PFSK-1 (cell line): ENCODE measurements around the gene IRX4.

ENCODE experiments used
- FOXP2 ChIP-seq: optimal IDR thresholded peaks from 2 replicates; pipeline ENCODE3; 2011; ENCODE audit warnings: borderline replicate concordance, control low read depth, inconsistent platforms; ENCODE audit not compliant: insufficient read depth; ENCODE audit errors: extremely low read length, extremely low read depth
- POLR2AphosphoS5 ChIP-seq: IDR thresholded peaks from 2 replicates; pipeline ENCODE4 v1.6.1; 2012; ENCODE audit warnings: low read depth, mild to moderate bottlenecking, control low read depth, low read length, moderate library complexity
- REST ChIP-seq, 2 experiments: IDR thresholded peaks; 2 replicates each; pipeline versions ENCODE4 v1.6.1 to v1.8.0; 2011 to 2012; ENCODE audit warnings: low read depth in 2 of 2, low read length in 2 of 2, control low read depth in 1 of 2, inconsistent platforms in 1 of 2, mild to moderate bottlenecking in 1 of 2, moderate library complexity in 1 of 2; ENCODE audit not compliant: insufficient read depth in 1 of 2
- SIN3A ChIP-seq: IDR thresholded peaks from 2 replicates; pipeline ENCODE4 v1.6.1; 2012; ENCODE audit warnings: mild to moderate bottlenecking, low read length, moderate library complexity, borderline replicate concordance; ENCODE audit not compliant: insufficient read depth
- TAF1 ChIP-seq: IDR thresholded peaks from 2 replicates; pipeline ENCODE4 v1.6.1; 2012; ENCODE audit warnings: low read length, control low read depth, borderline replicate concordance; ENCODE audit not compliant: insufficient read depth

IRX4 gene

GRCh38 chr5:1887588-1888360 is 5.0 kb upstream of the IRX4 start:
- TF ChIP-seq TAF1 (no peak), REST (IDR thresholded peaks at IDR 0.05; ENCODE audit: insufficient read depth in 1 of 2, low read depth in 2 of 2, low read length in 2 of 2) (no peak), SIN3A (no peak), POLR2AphosphoS5 (no peak), FOXP2 (no peak)

GRCh38 chr5:1886846-1887587 is 4.3 kb upstream of the IRX4 start:
- TF ChIP-seq POLR2AphosphoS5 (no peak), FOXP2 (no peak), TAF1 (no peak), SIN3A (no peak), REST (IDR thresholded peaks at IDR 0.05; ENCODE audit: insufficient read depth in 1 of 2, low read depth in 2 of 2, low read length in 2 of 2) (no peak)

DNA sequence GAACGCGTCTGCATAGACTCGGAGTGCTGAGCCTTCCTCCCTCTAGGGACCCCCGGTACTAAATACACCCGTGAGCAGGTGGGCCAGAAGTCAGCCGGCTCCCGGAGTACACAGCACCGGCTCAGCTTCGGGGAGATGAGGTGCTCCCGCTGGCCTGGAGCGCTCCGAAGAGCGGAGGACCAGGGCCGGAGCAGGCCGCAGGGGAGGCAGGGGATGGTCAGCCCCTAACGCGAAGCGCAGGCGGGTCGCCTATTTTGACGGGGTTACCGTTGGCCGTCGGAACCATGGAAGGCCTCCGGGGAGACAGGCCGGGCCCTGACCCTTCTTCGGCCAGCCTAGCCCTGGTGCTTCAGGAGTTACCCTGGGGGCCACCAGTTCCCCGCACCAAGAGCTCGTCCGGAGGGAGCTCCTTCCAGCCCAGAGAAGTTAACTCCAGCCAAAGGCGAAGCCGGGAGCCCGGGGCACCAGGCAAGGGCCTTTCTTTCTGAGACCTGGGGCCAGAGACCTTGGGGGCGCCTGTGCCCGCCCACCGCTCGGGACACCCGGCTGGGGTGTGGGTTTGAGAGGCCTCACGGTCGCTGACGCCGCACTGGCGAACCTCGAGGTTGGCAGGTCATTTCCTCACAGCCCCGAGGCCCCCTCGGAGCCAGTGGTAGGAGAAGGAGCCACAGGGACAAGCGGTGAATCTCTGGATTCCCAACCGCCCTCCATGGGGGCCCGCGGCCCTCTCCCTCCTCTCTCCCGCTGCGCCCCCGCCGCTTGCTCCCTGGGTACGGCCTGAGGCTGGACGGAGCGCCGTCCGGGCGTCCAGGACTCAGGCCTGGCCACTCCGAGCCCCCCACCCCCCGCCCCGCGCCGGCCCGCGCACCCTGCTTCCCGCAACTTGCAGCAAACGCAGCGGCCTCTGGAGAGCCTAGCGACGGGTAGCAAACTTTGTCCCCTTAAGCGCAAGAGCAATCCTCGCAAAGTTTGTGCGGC is 3.4 kb upstream of the IRX4 start:
- TF ChIP-seq POLR2AphosphoS5 (no peak), FOXP2 (no peak), SIN3A (no peak), REST (IDR thresholded peaks at IDR 0.05; ENCODE audit: insufficient read depth in 1 of 2, low read depth in 2 of 2, low read length in 2 of 2) (no peak), TAF1 (no peak)

DNA sequence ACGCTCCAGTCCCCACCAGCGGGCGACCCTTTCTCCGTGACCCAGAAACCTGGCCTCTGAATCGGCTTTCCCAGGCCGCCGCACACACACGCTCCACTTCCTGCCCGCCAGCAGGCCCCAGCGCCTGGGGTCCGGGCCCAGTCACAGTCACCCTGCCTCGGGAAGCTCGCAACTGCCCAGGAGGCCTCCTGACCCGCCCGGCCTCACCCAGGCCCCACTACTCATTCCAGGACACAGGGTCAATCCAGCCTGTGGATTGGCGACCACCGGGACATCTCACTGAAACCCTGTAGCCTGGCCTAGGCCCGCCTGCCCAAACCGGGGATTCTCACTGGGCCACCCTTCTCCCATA is 2.7 kb upstream of the IRX4 start:
- no peak for TF ChIP-seq FOXP2

- TF ChIP-seq POLR2AphosphoS5, result no peak
- TF ChIP-seq FOXP2, result no peak
- TF ChIP-seq REST (IDR thresholded peaks at IDR 0.05; ENCODE audit: insufficient read depth in 1 of 2, low read depth in 2 of 2, low read length in 2 of 2), result no peak
- no peak for TF ChIP-seq TAF1
- TF ChIP-seq SIN3A, result no peak
Measured at GRCh38 chr5:1884678-1885403, 2.1 kb upstream of the IRX4 start.
